Measurements from ENCODE around the gene VAT1L. TPM values are rescaled to one million over a fixed set of nuclear protein-coding genes. Genes with fewer than 3 reads are reported as not detected.

The VAT1L gene
- total RNA-seq, 1 experiment from 2014 or later: 33.8 TPM

DNA sequence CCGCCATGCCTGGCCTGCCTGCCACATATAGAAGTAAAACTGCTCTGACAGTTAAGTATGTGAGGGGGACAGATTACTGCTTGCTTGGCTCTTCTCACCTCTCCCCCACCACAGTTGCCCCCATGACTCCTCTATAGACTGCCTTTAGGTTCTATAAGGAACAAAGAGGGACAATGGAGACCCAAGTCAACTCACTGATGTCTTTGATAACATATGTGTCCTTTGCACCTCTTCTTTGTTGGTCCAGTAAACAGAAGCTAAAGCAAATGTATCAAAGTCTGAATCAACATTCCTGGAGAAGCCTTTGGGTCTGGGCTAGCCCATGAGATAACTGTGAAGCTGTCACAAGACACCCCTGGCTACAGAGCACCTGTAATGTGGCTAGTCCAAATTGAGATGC is 38.9 kb upstream of the VAT1L start:
- no peak overlapping the region for H4K8ac ChIP-seq (replicated peaks; ENCODE audit: insufficient read length, low read depth, low read length)
- no peak overlapping the region for H3T11ph ChIP-seq (ENCODE audit: low read length)
- no peak overlapping the region for H2AFZ ChIP-seq (ENCODE audit: low read length)
- Mint-ChIP-seq H3K4me1 (no peaks in the 10 kb centered on the region), H3K36me3 (ENCODE audit: insufficient read depth in 1 of 3, low read depth in 3 of 3) (no peaks in the 10 kb centered on the region), H3K4me3 (no peak overlapping the region), H3K9me3 (no peaks in the 10 kb centered on the region), H3K27me3 (ENCODE audit: low read depth) (peaks cover 12% of the 10 kb centered on the region), H3K27ac (no peak overlapping the region)
- no peaks in the 10 kb centered on the region for H3K4me1 ChIP-seq (ENCODE audit: insufficient read depth, low read length)
- no peak overlapping the region for H3K56ac ChIP-seq (ENCODE audit: insufficient read length, low read depth, low read length)
- H3K27ac ChIP-seq (ENCODE audit: insufficient read length, low read depth, low read length): no peak overlapping the region
- H3K23ac ChIP-seq (ENCODE audit: insufficient read length, low read depth, low read length): no peak overlapping the region
- H3K27me3 ChIP-seq (ENCODE audit: insufficient read depth, low read length): no peaks in the 10 kb centered on the region
- H2AK5ac ChIP-seq (ENCODE audit: insufficient read length, low read length): no peak overlapping the region
- H3K4me2 ChIP-seq (ENCODE audit: insufficient read depth, insufficient read length, low read length): no peak overlapping the region
- no peak overlapping the region for H2BK5ac ChIP-seq (ENCODE audit: insufficient read length, low read length)
- H4K20me1 ChIP-seq (ENCODE audit: control insufficient read depth, insufficient read depth, insufficient read length): no peaks in the 10 kb centered on the region
- no peak overlapping the region for H2BK15ac ChIP-seq (ENCODE audit: low read depth, low read length)
- no peak overlapping the region for H4K5ac ChIP-seq (ENCODE audit: insufficient read length, low read depth, low read length)
- no peak overlapping the region for H2BK20ac ChIP-seq (ENCODE audit: low read depth, low read length, poor library complexity, severe bottlenecking)
- no peak for DNase-seq
- TF ChIP-seq, protein P1, sequence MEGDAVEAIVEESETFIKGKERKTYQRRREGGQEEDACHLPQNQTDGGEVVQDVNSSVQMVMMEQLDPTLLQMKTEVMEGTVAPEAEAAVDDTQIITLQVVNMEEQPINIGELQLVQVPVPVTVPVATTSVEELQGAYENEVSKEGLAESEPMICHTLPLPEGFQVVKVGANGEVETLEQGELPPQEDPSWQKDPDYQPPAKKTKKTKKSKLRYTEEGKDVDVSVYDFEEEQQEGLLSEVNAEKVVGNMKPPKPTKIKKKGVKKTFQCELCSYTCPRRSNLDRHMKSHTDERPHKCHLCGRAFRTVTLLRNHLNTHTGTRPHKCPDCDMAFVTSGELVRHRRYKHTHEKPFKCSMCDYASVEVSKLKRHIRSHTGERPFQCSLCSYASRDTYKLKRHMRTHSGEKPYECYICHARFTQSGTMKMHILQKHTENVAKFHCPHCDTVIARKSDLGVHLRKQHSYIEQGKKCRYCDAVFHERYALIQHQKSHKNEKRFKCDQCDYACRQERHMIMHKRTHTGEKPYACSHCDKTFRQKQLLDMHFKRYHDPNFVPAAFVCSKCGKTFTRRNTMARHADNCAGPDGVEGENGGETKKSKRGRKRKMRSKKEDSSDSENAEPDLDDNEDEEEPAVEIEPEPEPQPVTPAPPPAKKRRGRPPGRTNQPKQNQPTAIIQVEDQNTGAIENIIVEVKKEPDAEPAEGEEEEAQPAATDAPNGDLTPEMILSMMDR (conservative IDR thresholded peaks at IDR 0.05): no peak
- H4K91ac ChIP-seq (ENCODE audit: insufficient read length, low read depth, low read length): no peak overlapping the region
- no peaks in the 10 kb centered on the region for H3K79me2 ChIP-seq (ENCODE audit: insufficient read depth, low read length)
- no CpG with 5 or more reads among the region's 1 CpG for whole genome bisulfite sequencing (ENCODE audit: extremely low coverage, insufficient read length, low lambda C conversion rate)
- no peaks in the 10 kb centered on the region for H3K9me3 ChIP-seq (ENCODE audit: control insufficient read depth, low read depth, low read length)
- H3K4ac ChIP-seq (ENCODE audit: low read depth, low read length): no peak overlapping the region
- no peak overlapping the region for H3K9ac ChIP-seq (ENCODE audit: extremely low read depth, insufficient read length, low read length)
- no peak overlapping the region for H2BK120ac ChIP-seq (ENCODE audit: low read depth, low read length, poor library complexity, severe bottlenecking)
- H3K79me1 ChIP-seq (ENCODE audit: insufficient read depth, low read depth, low read length, poor library complexity, severe bottlenecking): no peaks in the 10 kb centered on the region
- H2BK12ac ChIP-seq (ENCODE audit: insufficient read length, low read depth, low read length): no peak overlapping the region
- no peak overlapping the region for H3K18ac ChIP-seq (ENCODE audit: insufficient read length, low read depth, low read length)
- H3K14ac ChIP-seq (ENCODE audit: insufficient read depth, low read length): no peak overlapping the region
- H3K23me2 ChIP-seq (ENCODE audit: insufficient read length, low read depth, low read length, poor library complexity, severe bottlenecking): no peaks in the 10 kb centered on the region

Measured in H9 (cell line).